GM19035 (cell line): Measurements from ENCODE around the gene EGFL8.
"Not testable (repeated sequence)": the region's sequence is repeated elsewhere in the genome, so short reads cannot be mapped to it uniquely, and the experiment has no call there.

Source experiments
- ATAC-seq: cut with Tn5 transposase; IDR thresholded peaks from one replicate; pipeline ENCODE4 v1.9.1; 2021; ENCODE audit not compliant: unreplicated experiment

EGFL8 gene

GRCh38 chr6:32194825-32195651, 30.6 kb downstream of the EGFL8 start:
- no peak for ATAC-seq

GRCh38 chr6:32195652-32195901, 31.2 kb downstream of the EGFL8 start:
- ATAC-seq = peak; percentile 79

- ATAC-seq = peak; percentile 75
Measured at GRCh38 chr6:32195902-32196681, 31.7 kb downstream of the EGFL8 start.

- ATAC-seq = no peak
Measured at GRCh38 chr6:32196682-32197616, 32.6 kb downstream of the EGFL8 start.

GRCh38 chr6:32198345-32198696, 33.9 kb downstream of the EGFL8 start:
- ATAC-seq = no peak

- no peak for ATAC-seq
Measured at GRCh38 chr6:32198866-32199265, 34.5 kb downstream of the EGFL8 start.

- ATAC-seq = no peak
Measured at GRCh38 chr6:32200711-32201475, 36.5 kb downstream of the EGFL8 start.

- no peak for ATAC-seq
Measured at GRCh38 chr6:32202186-32202585, 37.8 kb downstream of the EGFL8 start.

GRCh38 chr6:32203426-32204267, 39.3 kb downstream of the EGFL8 start:
- no peak for ATAC-seq

GRCh38 chr6:32204268-32204715, 39.9 kb downstream of the EGFL8 start:
- ATAC-seq = no peak

GRCh38 chr6:32208996-32209395, 44.6 kb downstream of the EGFL8 start:
- no peak for ATAC-seq

- ATAC-seq = no peak
Measured at GRCh38 chr6:32210191-32210601, 45.8 kb downstream of the EGFL8 start.

GRCh38 chr6:32211432-32211831, 47.0 kb downstream of the EGFL8 start:
- not testable (repeated sequence) for ATAC-seq

- no peak for ATAC-seq
Measured at GRCh38 chr6:32212076-32212760, 47.8 kb downstream of the EGFL8 start.

GRCh38 chr6:32213649-32214048, 49.3 kb downstream of the EGFL8 start:
- ATAC-seq = no peak

- no peak for ATAC-seq
Measured at GRCh38 chr6:32214126-32214525, 49.7 kb downstream of the EGFL8 start.

GRCh38 chr6:32215617-32216016, 51.2 kb downstream of the EGFL8 start:
- no peak for ATAC-seq

GRCh38 chr6:32216285-32216684, 51.9 kb downstream of the EGFL8 start:
- no peak for ATAC-seq

- ATAC-seq = no peak
Measured at GRCh38 chr6:32216998-32217397, 52.6 kb downstream of the EGFL8 start.
